HepG2 (cell line): ENCODE measurements around the gene ALDH1A2. TPM values are rescaled to one million over a fixed set of nuclear protein-coding genes. Genes with fewer than 3 reads are reported as not detected.

Experiments
- ATAC-seq: fragments of 200-7000 bp; cut with Tn5 transposase; 3 replicates; pipeline ENCODE4 v1.9.1; 2020; ENCODE audit warnings: mild to moderate bottlenecking, moderate library complexity
- BruUV-seq: library from RNA; stranded (reverse); fragments of 400-500 nt; replicated peaks from 2 replicates; lab custom pipeline; 2021; lab: Mats Ljungman, UMichigan
- CTCF ChIA-PET: fragments of 300-600 bp; formaldehyde crosslinking; extraction: SDS; loops from one replicate; lab custom pipeline; 2021; ENCODE audit warnings: low total read pairs, inconsistent platforms, low intra/inter-chr PET ratio; lab: Yijun Ruan, JAX
- POLR2A ChIA-PET: fragments of 350-600 bp; sonication (Branson Sonifier 250); formaldehyde crosslinking; loops from one replicate; lab custom pipeline; 2020; ENCODE audit warnings: antibody characterized with exemption, inconsistent platforms; lab: Yijun Ruan, JAX
- DNase-seq: peaks from one replicate; pipeline ENCODE4 v3.0.0-alpha.2; 2015; ENCODE audit warnings: low spot score
- FAIRE-seq: peaks from 3 replicates; lab custom pipeline; 2011; peaks lifted over from hg19 to GRCh38; lab: Jason Lieb, UNC
- H2AFZ ChIP-seq: one replicate; pipeline ENCODE4 v1.6.1; 2011; ENCODE audit warnings: low read length, inconsistent platforms
- H3K27ac ChIP-seq: fragments of 300-600 bp; 3 replicates; pipeline ENCODE4 v1.8.0; 2011; ENCODE audit warnings: mixed run types, mild to moderate bottlenecking, mixed read lengths, low read length, inconsistent platforms; ENCODE audit not compliant: insufficient read depth; ENCODE audit errors: extremely low read length
- H3K27me3 ChIP-seq, 2 experiments: fragments of 200-600 bp in 1 of 2; 2 replicates in 1 of 2; 3 replicates in 1 of 2; pipeline versions ENCODE4 v1.6.0 to v1.8.0; 2011; ENCODE audit warnings: low read length in 2 of 2, mild to moderate bottlenecking in 2 of 2, moderate library complexity in 2 of 2, inconsistent platforms in 1 of 2; ENCODE audit not compliant: insufficient read depth in 2 of 2, control insufficient read depth in 1 of 2
- H3K36me3 ChIP-seq, 2 experiments: fragments of 200-600 bp in 1 of 2; replicated peaks in 1 of 2; 2 replicates in 1 of 2; 3 replicates in 1 of 2; pipeline versions ENCODE4 v1.5.1 to v1.8.0; 2011; ENCODE audit warnings: low read length in 2 of 2, inconsistent platforms in 1 of 2; ENCODE audit not compliant: insufficient read depth in 2 of 2, control insufficient read depth in 1 of 2
- H3K4me1 ChIP-seq: 2 replicates; pipeline ENCODE4 v1.5.1; 2012; ENCODE audit warnings: low read length, inconsistent platforms; ENCODE audit not compliant: insufficient read depth
- H3K4me2 ChIP-seq: 2 replicates; pipeline ENCODE4 v1.6.0; 2011; ENCODE audit warnings: low read depth, low read length, inconsistent platforms
- H3K4me3 ChIP-seq, 3 experiments: fragments of 200-600 bp in 1 of 3; sonication (generic), shearing (Covaris generic) in 1 of 3; replicated peaks in 1 of 3; 2 replicates each; pipeline ENCODE4 v1.5.1; 2011 to 2016; ENCODE audit warnings: low read length in 3 of 3, inconsistent platforms in 2 of 3, low read depth in 2 of 3, mild to moderate bottlenecking in 2 of 3, control low read depth in 1 of 3, mixed read lengths in 1 of 3; ENCODE audit not compliant: insufficient read depth in 1 of 3
- H3K79me2 ChIP-seq: one replicate; pipeline ENCODE4 v1.6.1; 2011; ENCODE audit warnings: low read length, inconsistent platforms; ENCODE audit not compliant: insufficient read depth
- H3K9ac ChIP-seq: 2 replicates; pipeline ENCODE4 v1.6.0; 2011; ENCODE audit warnings: mild to moderate bottlenecking, low read depth, low read length, inconsistent platforms; ENCODE audit not compliant: insufficient read depth
- H3K9me3 ChIP-seq: 2 replicates; pipeline ENCODE4 v1.5.1; 2012; ENCODE audit warnings: mild to moderate bottlenecking, low read length
- H4K20me1 ChIP-seq: 2 replicates; pipeline ENCODE4 v1.6.0; 2011; ENCODE audit warnings: inconsistent platforms, mild to moderate bottlenecking, low read length, moderate library complexity; ENCODE audit not compliant: insufficient read depth
- HIVEP1 ChIP-seq: sonication (generic); formaldehyde crosslinking; IDR thresholded peaks from 2 replicates; pipeline ENCODE4 v1.4.0; 2020; ENCODE audit warnings: mild to moderate bottlenecking, missing genetic modification reagents
- HNRNPH1 ChIP-seq: fragments of 200-400 bp; formaldehyde crosslinking; optimal IDR thresholded peaks from 2 replicates; pipeline ENCODE3; 2017; ENCODE audit warnings: mild to moderate bottlenecking, low read depth, low read length
- HNRNPUL1 ChIP-seq: fragments of 200-400 bp; formaldehyde crosslinking; IDR thresholded peaks from 2 replicates; pipeline ENCODE4 v1.6.1; 2017; ENCODE audit warnings: low read depth, mild to moderate bottlenecking, low read length, moderate library complexity
- KDM1A ChIP-seq: IDR thresholded peaks from 2 replicates; pipeline ENCODE4 v1.6.1; 2016; ENCODE audit warnings: missing compliant biosample characterization
- KDM4B ChIP-seq: sonication (generic); formaldehyde crosslinking; IDR thresholded peaks from 2 replicates; pipeline ENCODE4 v1.4.0; 2020; ENCODE audit warnings: missing genetic modification reagents
- MBD4 ChIP-seq: IDR thresholded peaks from 2 replicates; pipeline ENCODE4 v1.6.1; 2012; ENCODE audit warnings: low read length, inconsistent platforms, borderline replicate concordance
- PAX8 ChIP-seq: sonication (generic); formaldehyde crosslinking; IDR thresholded peaks from 2 replicates; pipeline ENCODE4 v1.8.0; 2022; ENCODE audit warnings: mild to moderate bottlenecking, missing genetic modification reagents, borderline replicate concordance
- REXO4 ChIP-seq: sonication (generic); formaldehyde crosslinking; IDR thresholded peaks from 2 replicates; pipeline ENCODE4 v1.8.0; 2022; ENCODE audit warnings: missing genetic modification reagents, mild to moderate bottlenecking, borderline replicate concordance
- ZSCAN9 ChIP-seq: IDR thresholded peaks from 2 replicates; pipeline ENCODE4 v1.6.1; 2016; ENCODE audit warnings: borderline replicate concordance
- WGBS: methylation state at CpG from one replicate; pipeline ENCODE4 v1.1.6; 2017; ENCODE audit warnings: low lambda C conversion rate; 5-methylcytosine and 5-hydroxymethylcytosine counted together
- in situ Hi-C: cut with HindIII; loops from 2 replicates; pipeline ENCODE4 v1.10.0; 2017; ENCODE audit warnings: low pct_unique_long_range_greater_than_20kb; ENCODE audit not compliant: extremely low pct_ligation_motif_present
- intact Hi-C: fragments of 100-400 bp; cut with micrococcal nuclease; formaldehyde crosslinking; loops from one replicate; pipeline ENCODE4 v1.10.0; 2022; ENCODE audit not compliant: unreplicated experiment
- polyA plus RNA-seq, 8 experiments: library from polyadenylated mRNA; depleted of rRNA in 3 of 8; stranded (reverse) in 7 of 8; unstranded in 1 of 8; fragments of >200 nt; fragmentation: Illumina TruSeq in 4 of 8; extraction: Trizol in 4 of 8; gene quantifications; 2 replicates each; pipeline versions ENCODE4 v1.2.1 to v1.2.3, GENCODE V29; 2011 to 2016; ENCODE audit warnings: low read depth in 4 of 8, missing spikeins in 1 of 8, mixed read lengths in 1 of 8; ENCODE audit not compliant: insufficient read depth in 1 of 8
- total RNA-seq, 5 experiments: library from RNA; depleted of rRNA; stranded (reverse); fragments of >200 nt; fragmentation: Illumina TruSeq; extraction: Trizol; gene quantifications; 2 replicates each; pipeline ENCODE4 v1.2.3, GENCODE V29; 2016; ENCODE audit warnings: low read depth in 1 of 5
- TF ChIP-seq, protein P1 (sequence below): sonication (generic); formaldehyde crosslinking; conservative IDR thresholded peaks from 2 replicates; pipeline ENCODE4 v1.4.0; 2020; ENCODE audit warnings: mild to moderate bottlenecking, missing genetic modification reagents, moderate library complexity

The ALDH1A2 gene
- total and polyA plus RNA-seq, 2 of the 13 experiments (the other 11 are each of a cell fraction or from before 2014, with no cell fraction given) = 0.64 to 0.90 TPM

- TF ChIP-seq REXO4 (CRISPR knock-in tag) = no peak
Observed at GRCh38 chr15:58026552-58026951, 39.0 kb downstream of the ALDH1A2 start (continued).

DNA sequence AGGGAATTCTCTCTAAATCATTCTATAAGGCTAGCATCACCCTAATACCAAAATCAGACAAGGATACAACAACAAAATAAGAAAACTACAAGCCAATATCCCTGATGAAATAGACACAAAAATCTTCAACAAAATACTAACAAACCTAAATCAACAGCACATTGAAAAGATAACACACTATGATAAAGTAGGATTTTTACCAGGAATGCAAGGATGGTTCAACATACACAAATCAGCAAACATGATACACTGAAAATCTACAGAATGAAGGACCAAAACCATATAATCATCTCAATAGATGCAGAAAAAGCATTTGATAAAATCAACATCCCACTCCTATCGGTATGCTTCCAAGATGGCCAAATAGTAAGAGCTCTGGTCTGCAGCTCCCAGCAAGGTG is 39.5 kb downstream of the ALDH1A2 start:
- WGBS = 31% methylated on average over 1 of the region's 1 CpG
- ATAC-seq (no peak), FAIRE-seq (no peak), DNase-seq (no peak)
- H3K27me3 ChIP-seq = 0 out of 5 replicates have a peak, but pooled peaks cover 0 to 4% of the 10 kb centered on the region in 2 experiments
- no peaks in the 10 kb centered on the region for H3K4me1 ChIP-seq
- intact Hi-C loops = no loop called here
- no peak overlapping the region for H3K27ac ChIP-seq
- BruUV-seq = no TSS peak
- H3K36me3 ChIP-seq = no peaks in the 10 kb centered on the region
- no peaks in the 10 kb centered on the region for H4K20me1 ChIP-seq
- no peak overlapping the region for H2AFZ ChIP-seq
- in situ Hi-C loops = no loop called here
- no peaks in the 10 kb centered on the region for H3K79me2 ChIP-seq
- TF ChIP-seq MBD4 = no peak
- no peak for TF ChIP-seq PAX8
- no peak for TF ChIP-seq HIVEP1 (CRISPR knock-in tag)
- no peak for TF ChIP-seq HNRNPUL1
- no peak for TF ChIP-seq ZSCAN9 (CRISPR knock-in tag)
- TF ChIP-seq KDM4B (CRISPR knock-in tag) = no peak
- TF ChIP-seq, protein P1, sequence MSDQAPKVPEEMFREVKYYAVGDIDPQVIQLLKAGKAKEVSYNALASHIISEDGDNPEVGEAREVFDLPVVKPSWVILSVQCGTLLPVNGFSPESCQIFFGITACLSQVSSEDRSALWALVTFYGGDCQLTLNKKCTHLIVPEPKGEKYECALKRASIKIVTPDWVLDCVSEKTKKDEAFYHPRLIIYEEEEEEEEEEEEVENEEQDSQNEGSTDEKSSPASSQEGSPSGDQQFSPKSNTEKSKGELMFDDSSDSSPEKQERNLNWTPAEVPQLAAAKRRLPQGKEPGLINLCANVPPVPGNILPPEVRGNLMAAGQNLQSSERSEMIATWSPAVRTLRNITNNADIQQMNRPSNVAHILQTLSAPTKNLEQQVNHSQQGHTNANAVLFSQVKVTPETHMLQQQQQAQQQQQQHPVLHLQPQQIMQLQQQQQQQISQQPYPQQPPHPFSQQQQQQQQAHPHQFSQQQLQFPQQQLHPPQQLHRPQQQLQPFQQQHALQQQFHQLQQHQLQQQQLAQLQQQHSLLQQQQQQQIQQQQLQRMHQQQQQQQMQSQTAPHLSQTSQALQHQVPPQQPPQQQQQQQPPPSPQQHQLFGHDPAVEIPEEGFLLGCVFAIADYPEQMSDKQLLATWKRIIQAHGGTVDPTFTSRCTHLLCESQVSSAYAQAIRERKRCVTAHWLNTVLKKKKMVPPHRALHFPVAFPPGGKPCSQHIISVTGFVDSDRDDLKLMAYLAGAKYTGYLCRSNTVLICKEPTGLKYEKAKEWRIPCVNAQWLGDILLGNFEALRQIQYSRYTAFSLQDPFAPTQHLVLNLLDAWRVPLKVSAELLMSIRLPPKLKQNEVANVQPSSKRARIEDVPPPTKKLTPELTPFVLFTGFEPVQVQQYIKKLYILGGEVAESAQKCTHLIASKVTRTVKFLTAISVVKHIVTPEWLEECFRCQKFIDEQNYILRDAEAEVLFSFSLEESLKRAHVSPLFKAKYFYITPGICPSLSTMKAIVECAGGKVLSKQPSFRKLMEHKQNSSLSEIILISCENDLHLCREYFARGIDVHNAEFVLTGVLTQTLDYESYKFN = no peak
- no peak for TF ChIP-seq KDM1A (CRISPR knock-in tag)
- no peak for TF ChIP-seq HNRNPH1
- H3K9ac ChIP-seq = no peak overlapping the region
- no peak overlapping the region for H3K4me3 ChIP-seq
- ChIA-PET POLR2A (no interaction called here), CTCF (no interaction called here)
- H3K4me2 ChIP-seq = no peak overlapping the region
- H3K9me3 ChIP-seq = peaks cover 17% of the 10 kb centered on the region
